Neural progenitor cell (in vitro differentiated cells): ENCODE measurements around the gene MARCHF2. TPM values are rescaled to one million over a fixed set of nuclear protein-coding genes. Genes with fewer than 3 reads are reported as not detected.
A peak's percentile ranks its signal among the peaks of the same experiment; 100 is the strongest.

Source experiments
- DNase-seq: peaks from one replicate; pipeline ENCODE4 v3.0.0-alpha.2; 2016; ENCODE audit warnings: low spot score
- H2AFZ ChIP-seq: fragments of 200-600 bp; sonication (generic); replicated peaks from 2 replicates; pipeline ENCODE4 v1.6.1; 2016; ENCODE audit warnings: antibody characterized with exemption
- H3F3A ChIP-seq: fragments of 200-600 bp; sonication (generic); 2 replicates; pipeline ENCODE4 v1.6.1; 2016; ENCODE audit warnings: antibody characterized with exemption, low read depth
- H3K27ac ChIP-seq: fragments of 200-600 bp; sonication (generic); 2 replicates; pipeline ENCODE4 v1.5.1; 2016; ENCODE audit warnings: mild to moderate bottlenecking
- H3K27me3 ChIP-seq: fragments of 200-600 bp; sonication (generic); 2 replicates; pipeline ENCODE4 v1.6.1; 2016; ENCODE audit warnings: mild to moderate bottlenecking, moderate library complexity
- H3K36me3 ChIP-seq: fragments of 200-600 bp; sonication (generic); 2 replicates; pipeline ENCODE4 v1.5.1; 2016
- H3K4me1 ChIP-seq: fragments of 200-600 bp; sonication (generic); 2 replicates; pipeline ENCODE4 v1.6.1; 2016; ENCODE audit warnings: mixed run types
- H3K4me2 ChIP-seq: fragments of 200-600 bp; sonication (generic); 2 replicates; pipeline ENCODE4 v1.6.1; 2016
- H3K4me3 ChIP-seq: fragments of 200-600 bp; sonication (generic); 2 replicates; pipeline ENCODE4 v1.5.1; 2016
- H3K79me2 ChIP-seq: fragments of 200-600 bp; sonication (generic); 2 replicates; pipeline ENCODE4 v1.6.1; 2016; ENCODE audit warnings: low read depth
- H3K9ac ChIP-seq: fragments of 200-600 bp; sonication (generic); 2 replicates; pipeline ENCODE4 v1.6.1; 2016
- H3K9me3 ChIP-seq: fragments of 200-600 bp; sonication (generic); 2 replicates; pipeline ENCODE4 v1.5.1; 2016; ENCODE audit warnings: low read depth
- H4K20me1 ChIP-seq: fragments of 200-600 bp; sonication (generic); 2 replicates; pipeline ENCODE4 v1.6.1; 2016; ENCODE audit warnings: low read depth
- H3K27ac Mint-ChIP-seq: 3 replicates; pipeline ENCODE4 v1.8.0; 2021; ENCODE audit warnings: mixed read lengths
- H3K27me3 Mint-ChIP-seq: 2 replicates; pipeline ENCODE4 v1.8.0; 2022; ENCODE audit warnings: low read depth, mild to moderate bottlenecking, inconsistent platforms, moderate library complexity, mixed read lengths; ENCODE audit not compliant: insufficient read depth
- H3K36me3 Mint-ChIP-seq: 3 replicates; pipeline ENCODE4 v1.8.0; 2021; ENCODE audit warnings: mixed read lengths
- H3K4me1 Mint-ChIP-seq: 3 replicates; pipeline ENCODE4 v1.8.0; 2021; ENCODE audit warnings: mixed read lengths
- H3K4me3 Mint-ChIP-seq: 3 replicates; pipeline ENCODE4 v1.8.0; 2021; ENCODE audit warnings: mild to moderate bottlenecking, moderate library complexity, mixed read lengths
- H3K9me3 Mint-ChIP-seq: 3 replicates; pipeline ENCODE4 v1.8.0; 2020; ENCODE audit warnings: mixed read lengths
- CTCF ChIP-seq: fragments of 200-600 bp; sonication (generic); IDR thresholded peaks from 2 replicates; pipeline ENCODE4 v1.5.1; 2017; ENCODE audit warnings: antibody characterized with exemption, mild to moderate bottlenecking
- EZH2 ChIP-seq: fragments of 200-600 bp; sonication (generic); IDR thresholded peaks from 2 replicates; pipeline ENCODE4 v1.6.1; 2017; ENCODE audit warnings: antibody characterized with exemption, mild to moderate bottlenecking, moderate library complexity
- EZH2phosphoT487 ChIP-seq: fragments of 200-600 bp; sonication (generic); IDR thresholded peaks from 2 replicates; pipeline ENCODE4 v1.6.1; 2017; ENCODE audit warnings: antibody characterized with exemption
- total RNA-seq: library from RNA; depleted of rRNA; stranded (reverse); fragments of >200 nt; gene quantifications from 2 replicates; pipeline ENCODE4 v1.2.3, GENCODE V29; 2015; ENCODE audit warnings: low replicate concordance

Gene MARCHF2
- 27.0 and 72.7 TPM in 2 replicates for total RNA-seq

- Histone ChIP-seq H3K27ac (no peak within 1 kb of the TSS), H3K9ac (no peak within 1 kb of the TSS)
- H3K27me3 Mint-ChIP-seq: peaks cover 6% of the 10 kb centered on the region
These were observed at the start of gene MARCHF2 for GRCh38 chr19:8412783-8413628. Gene MARCHF2 (plus strand): TSS chr19:8413305. CDS start chr19:8421841, 8,536 bp downstream.

GRCh38 chr19:8363803-8364771 lies 49.0 kb upstream of the MARCHF2 start, which contains the start of gene ANGPTL4:
Gene ANGPTL4 (plus strand): TSS chr19:8364155. CDS start chr19:8364322, 167 bp downstream.
- Histone ChIP-seq H3K4me1 (peaks cover 10% of the 10 kb centered on the region), H3K9me3 (no peaks in the 10 kb centered on the region), H3K4me2 (peak within 1 kb of the TSS; percentile 75), H3K27me3 (peaks cover 56% of the 10 kb centered on the region), H3K36me3 (no peaks in the 10 kb centered on the region), H2AFZ (peak within 1 kb of the TSS; percentile 20), H3K4me3 (peak within 1 kb of the TSS; percentile 44), H4K20me1 (no peaks in the 10 kb centered on the region), H3K9ac (no peak within 1 kb of the TSS), H3F3A (peaks cover 20% of the 10 kb centered on the region), H3K79me2 (no peaks in the 10 kb centered on the region), H3K27ac (no peak within 1 kb of the TSS)
- Mint-ChIP-seq H3K4me3 (peak within 1 kb of the TSS; percentile 85), H3K27ac (no peak within 1 kb of the TSS), H3K9me3 (no peaks in the 10 kb centered on the region), H3K4me1 (peaks cover 22% of the 10 kb centered on the region), H3K27me3 (peaks cover 39% of the 10 kb centered on the region), H3K36me3 (no peaks in the 10 kb centered on the region)
- TF ChIP-seq EZH2phosphoT487: no peak
- TF ChIP-seq CTCF: peak; percentile 31
- TF ChIP-seq EZH2: peak; percentile 64
- DNase-seq: peak; percentile 83

More at GRCh38 chr19:8412783-8413628, at the start of gene MARCHF2:
- no peak for TF ChIP-seq EZH2
- no peak for TF ChIP-seq EZH2phosphoT487
- TF ChIP-seq CTCF: peak; percentile 75
- peak within 1 kb of the TSS; percentile 76 for H3K4me2 ChIP-seq
- H2AFZ ChIP-seq: peak within 1 kb of the TSS; percentile 82
- peak; percentile 99 for DNase-seq
- Mint-ChIP-seq H3K4me1 (peaks cover 3% of the 10 kb centered on the region), H3K36me3 (no peaks in the 10 kb centered on the region), H3K27ac (no peak within 1 kb of the TSS), H3K4me3 (peak within 1 kb of the TSS; percentile 83), H3K9me3 (no peaks in the 10 kb centered on the region)
- H3F3A ChIP-seq: peaks cover 5% of the 10 kb centered on the region
- H3K9me3 ChIP-seq: no peaks in the 10 kb centered on the region
- H3K4me3 ChIP-seq: peak within 1 kb of the TSS; percentile 84
- H3K4me1 ChIP-seq: peaks cover 5% of the 10 kb centered on the region
- peaks cover 4% of the 10 kb centered on the region for H3K27me3 ChIP-seq
- H4K20me1 ChIP-seq: no peaks in the 10 kb centered on the region
- H3K36me3 ChIP-seq: no peaks in the 10 kb centered on the region
- H3K79me2 ChIP-seq: no peaks in the 10 kb centered on the region

GRCh38 chr19:8366121-8366581 lies 47.0 kb upstream of the MARCHF2 start:
- no peaks in the 10 kb centered on the region for H3K9me3 Mint-ChIP-seq
- H3K4me1 Mint-ChIP-seq: peaks cover 26% of the 10 kb centered on the region
- H3K4me3 Mint-ChIP-seq: no peak overlapping the region
- H3K36me3 Mint-ChIP-seq: no peaks in the 10 kb centered on the region
- peaks cover 56% of the 10 kb centered on the region for H3K27me3 ChIP-seq
- H3K79me2 ChIP-seq: no peaks in the 10 kb centered on the region
- H3K9ac ChIP-seq: no peak overlapping the region
- peaks cover 20% of the 10 kb centered on the region for H3F3A ChIP-seq
- no peak overlapping the region for H3K4me2 ChIP-seq
- no peaks in the 10 kb centered on the region for H4K20me1 ChIP-seq
- no peaks in the 10 kb centered on the region for H3K36me3 ChIP-seq
- no peak overlapping the region for H3K27ac Mint-ChIP-seq
- DNase-seq: no peak
- H3K4me3 ChIP-seq: no peak overlapping the region
- no peak for TF ChIP-seq EZH2phosphoT487
- TF ChIP-seq CTCF: no peak
- TF ChIP-seq EZH2: no peak
- peaks cover 37% of the 10 kb centered on the region for H3K27me3 Mint-ChIP-seq
- H3K9me3 ChIP-seq: no peaks in the 10 kb centered on the region
- peaks cover 10% of the 10 kb centered on the region for H3K4me1 ChIP-seq
- H2AFZ ChIP-seq: no peak overlapping the region
- no peak overlapping the region for H3K27ac ChIP-seq
